HG02885 (cell line): Measurements from ENCODE around the gene C1orf53.

Source experiments
- ATAC-seq: cut with Tn5 transposase; IDR thresholded peaks from one replicate; pipeline ENCODE4 v1.9.1; 2021; ENCODE audit warnings: mild to moderate bottlenecking; ENCODE audit not compliant: unreplicated experiment, poor library complexity

Gene C1orf53

DNA sequence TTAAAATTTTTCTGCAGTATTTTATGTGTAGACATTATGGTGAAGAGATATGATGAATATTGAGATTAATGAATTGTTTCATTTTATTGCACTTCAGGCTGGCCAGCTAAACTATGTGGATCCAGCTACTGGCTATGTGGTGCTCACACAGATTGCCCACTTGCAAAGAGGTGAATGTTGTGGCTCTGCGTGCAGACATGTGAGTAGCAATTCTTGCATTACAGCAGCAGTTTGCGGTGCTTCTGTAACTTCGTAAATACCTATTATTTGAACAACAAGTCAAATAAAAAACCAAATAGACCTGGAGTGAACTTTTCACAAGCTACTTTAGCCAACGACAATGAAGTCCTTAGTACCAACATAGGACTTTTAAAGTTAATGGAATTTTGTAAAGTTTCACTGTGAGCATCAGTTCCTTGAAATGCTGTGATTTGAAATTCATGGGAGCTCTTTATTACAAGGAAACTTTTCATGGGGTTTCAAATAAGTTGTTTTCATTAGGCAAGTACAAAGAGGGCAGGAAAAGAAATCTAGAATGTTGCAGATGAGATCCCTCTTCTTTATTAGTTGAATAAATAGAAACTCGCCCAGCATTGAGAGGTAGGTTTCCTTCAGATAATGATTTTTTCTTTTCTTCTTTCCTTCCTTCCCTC lies 3.4 kb downstream of the C1orf53 start:
- ATAC-seq = no peak

DNA sequence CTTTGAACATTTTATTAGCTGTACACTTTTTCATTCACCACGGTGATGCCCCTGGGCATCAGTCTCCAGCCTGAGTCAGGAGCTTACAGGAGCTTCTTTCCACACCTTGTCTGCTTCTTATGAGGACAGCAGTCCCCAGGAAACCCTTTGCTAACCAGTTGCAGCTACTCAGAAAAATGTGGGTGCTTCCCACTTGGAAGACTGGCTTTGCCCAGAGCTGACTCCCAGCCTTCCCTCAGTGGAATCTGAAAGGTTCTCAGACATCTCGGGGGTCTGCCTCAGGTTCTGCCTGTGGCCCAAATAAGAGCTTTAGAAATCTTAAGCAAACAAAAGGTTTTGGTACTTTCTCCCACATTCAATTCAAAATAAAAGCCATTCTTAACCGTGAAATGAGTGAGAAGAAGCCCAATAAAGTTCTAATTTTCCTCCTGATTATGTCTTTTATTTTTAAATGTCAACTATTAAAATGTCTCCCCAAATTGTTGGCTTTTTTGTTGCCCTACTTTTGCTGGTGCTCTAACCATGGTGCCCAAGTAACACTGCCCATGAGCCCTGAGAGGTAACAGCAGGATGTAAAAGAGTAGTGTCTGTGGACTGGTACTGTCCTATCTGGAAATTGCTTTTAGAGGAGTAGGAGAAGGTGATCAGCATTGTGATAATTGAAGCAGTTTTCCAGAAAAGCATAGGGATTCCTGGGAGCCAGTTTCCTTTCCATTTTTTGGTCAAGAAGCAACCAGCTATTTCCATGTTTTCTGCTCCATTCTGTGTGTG lies 5.6 kb downstream of the C1orf53 start:
- no peak for ATAC-seq

- no peak for ATAC-seq
Observed at GRCh38 chr1:197908716-197909220, 6.3 kb downstream of the C1orf53 start.

DNA sequence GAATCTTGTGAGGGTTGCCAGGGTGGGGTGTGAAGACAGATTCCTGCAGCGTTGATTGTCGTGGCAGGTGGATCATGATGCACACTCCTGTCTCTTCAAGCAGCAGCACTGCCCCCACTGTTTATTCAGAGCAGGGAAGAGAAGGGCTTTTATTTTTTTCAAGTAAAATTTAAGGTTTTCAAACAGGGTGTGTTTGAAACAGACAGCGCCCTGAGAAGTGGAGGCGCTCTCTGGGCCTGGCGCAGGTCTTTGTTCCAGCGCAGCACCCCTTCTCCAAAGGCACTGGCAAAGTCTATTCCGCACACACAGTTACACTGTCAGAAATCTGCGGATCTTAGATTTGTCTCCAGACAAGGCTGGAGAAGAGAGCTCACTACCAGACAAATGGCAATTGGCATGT lies 7.0 kb downstream of the C1orf53 start:
- ATAC-seq = no peak

DNA sequence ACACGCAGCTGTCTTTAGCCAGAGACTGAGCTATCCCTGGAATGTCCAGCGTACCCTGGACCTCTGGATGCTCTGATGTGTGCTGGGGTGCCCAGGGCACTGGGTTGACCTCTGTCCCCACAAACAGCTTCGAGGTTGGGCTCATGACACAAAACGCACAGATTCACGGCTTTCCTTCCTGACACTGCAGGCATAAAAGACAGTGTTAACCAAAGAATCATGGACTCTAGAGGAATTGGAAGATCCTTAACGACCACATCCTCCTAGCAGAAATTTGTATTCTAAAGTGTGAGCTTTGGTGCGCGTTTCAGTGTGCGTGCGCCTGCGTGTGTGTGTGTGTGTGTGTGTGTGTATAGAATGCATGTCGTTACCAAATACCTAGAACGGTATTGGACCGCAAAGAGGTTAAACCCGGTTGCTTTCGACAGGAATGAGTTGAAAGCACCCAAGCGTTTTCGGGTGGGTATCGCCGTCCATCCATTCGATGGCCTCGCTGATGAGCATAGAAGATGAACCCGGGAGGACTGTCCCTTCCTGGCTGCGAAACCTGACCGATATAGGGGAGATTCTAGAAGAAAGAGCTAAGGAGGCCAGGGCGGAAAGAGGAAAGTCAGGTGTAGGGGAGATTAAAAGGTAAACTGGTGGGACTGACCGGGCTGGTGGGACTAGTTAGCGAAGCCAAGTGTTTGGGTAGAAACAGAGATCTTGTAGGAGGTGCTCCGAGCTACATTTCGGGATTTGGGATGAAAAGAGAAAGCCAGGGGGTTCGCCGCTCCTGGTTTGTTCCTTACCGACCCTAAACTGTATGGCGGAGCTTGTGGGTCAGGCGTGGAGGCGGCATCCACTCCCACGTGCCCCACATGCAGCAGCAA lies 7.9 kb downstream of the C1orf53 start:
- ATAC-seq = no peak

DNA sequence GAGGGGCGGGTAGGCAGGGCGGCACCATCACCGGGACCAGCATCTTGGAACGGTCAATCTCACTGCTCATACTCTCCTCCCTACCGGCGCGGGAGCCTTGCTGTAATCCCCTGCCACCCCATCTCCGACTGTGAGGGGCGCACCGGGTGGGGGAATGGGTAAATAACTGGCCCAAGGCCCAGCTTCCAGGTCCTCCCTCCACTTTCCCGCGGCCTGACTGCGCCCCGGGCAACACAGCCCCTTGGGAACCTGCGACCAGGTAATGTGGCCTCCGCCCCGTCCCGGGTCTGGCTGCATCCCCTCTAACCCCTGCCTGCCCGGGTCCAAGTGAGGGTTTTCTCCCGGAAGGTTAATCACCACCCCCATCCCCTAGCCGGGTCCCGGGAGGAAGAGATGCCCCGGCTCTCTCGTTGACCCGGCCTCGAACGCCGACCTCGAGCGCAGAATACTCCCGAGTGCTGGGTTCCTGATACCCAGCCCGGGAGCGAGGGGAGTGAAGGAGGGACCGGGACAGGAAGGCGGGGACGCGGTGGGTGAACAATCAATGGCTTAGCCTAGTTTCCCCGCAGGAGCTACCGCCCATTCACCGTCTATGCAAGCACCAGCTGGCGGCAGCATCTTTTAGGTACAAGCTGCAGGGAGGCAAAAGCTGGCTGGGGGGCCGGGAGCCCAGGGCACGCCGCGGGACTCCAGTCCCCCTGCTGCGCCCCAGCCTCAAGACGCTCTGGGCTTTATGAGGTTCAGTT lies 8.9 kb downstream of the C1orf53 start:
- ATAC-seq = no peak

DNA sequence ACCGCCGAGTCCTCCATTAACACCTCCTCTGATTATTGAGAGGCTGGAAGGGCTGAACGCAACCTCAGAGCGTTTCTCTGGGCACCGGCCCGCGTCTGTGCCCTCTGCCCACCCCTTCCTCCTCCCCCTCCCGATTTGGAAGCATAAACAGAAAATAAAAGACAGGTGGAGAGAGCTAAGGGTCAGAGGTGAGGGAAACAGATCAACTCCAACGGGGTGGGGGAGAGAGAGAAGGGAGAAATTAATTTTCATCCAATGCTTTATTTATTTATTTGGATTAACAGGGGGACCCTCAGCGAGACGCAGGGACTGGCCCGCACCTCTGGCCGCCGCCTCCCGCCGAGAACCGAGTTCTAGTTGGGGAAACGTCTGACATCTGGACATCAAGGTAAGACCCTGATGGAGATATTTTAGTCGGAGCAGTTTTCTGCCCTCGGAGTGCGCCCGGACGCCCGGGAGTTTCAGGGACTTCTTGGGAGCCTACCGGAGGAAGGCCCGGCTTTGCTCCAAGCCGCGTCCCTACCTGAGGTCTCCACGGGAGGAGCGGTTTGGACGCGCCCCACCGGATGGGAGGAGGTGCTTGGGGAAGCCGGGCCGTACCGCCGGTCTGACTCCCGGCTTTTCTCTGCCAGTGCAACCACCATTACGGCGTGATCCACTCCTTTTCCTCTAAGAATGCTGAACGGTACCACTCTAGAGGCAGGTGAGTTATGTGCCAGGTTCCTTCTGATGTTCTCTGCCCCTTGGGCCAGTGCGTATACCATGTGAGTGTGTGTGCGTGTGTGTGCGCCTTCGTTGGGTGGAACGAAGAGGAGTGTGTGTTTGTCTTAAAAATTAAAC lies 9.6 kb downstream of the C1orf53 start:
- ATAC-seq = no peak

DNA sequence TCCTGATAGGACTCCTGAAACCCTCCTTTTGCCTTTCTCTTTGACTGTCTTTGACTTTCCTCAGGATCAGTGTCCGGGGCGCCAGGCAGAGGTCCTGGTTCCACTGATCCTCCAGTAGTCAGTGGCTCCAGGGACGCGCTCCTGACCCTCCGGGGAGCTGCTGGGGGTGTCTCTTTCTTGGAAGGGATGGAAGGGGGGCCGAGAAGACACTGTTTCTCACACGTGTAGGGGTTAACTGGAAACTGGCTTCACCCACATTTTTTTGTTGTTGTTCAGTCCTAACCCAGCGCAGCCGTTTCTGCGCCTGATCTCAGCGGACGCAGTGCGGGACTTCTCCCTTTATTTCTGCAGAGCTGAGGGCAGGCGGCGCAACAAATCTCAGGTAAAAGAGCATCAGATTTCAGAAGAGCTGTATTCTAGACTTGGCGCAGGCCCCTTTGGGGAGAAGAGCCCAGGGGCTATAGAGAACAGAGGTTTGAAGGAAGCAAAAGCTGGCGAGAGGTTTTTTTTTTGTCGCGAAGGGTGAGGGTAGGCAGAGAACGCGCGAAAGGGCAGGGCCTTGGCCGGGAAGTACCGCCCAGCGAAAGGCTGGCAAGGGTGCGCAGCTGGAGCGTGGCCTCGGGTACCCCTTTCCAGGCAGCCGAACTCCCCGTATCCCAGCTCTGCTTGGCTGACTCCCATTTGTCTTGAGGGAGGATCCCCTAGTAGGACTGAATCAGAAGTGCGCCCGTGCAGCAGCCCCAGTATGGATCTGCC lies 10.5 kb downstream of the C1orf53 start:
- ATAC-seq = no peak

DNA sequence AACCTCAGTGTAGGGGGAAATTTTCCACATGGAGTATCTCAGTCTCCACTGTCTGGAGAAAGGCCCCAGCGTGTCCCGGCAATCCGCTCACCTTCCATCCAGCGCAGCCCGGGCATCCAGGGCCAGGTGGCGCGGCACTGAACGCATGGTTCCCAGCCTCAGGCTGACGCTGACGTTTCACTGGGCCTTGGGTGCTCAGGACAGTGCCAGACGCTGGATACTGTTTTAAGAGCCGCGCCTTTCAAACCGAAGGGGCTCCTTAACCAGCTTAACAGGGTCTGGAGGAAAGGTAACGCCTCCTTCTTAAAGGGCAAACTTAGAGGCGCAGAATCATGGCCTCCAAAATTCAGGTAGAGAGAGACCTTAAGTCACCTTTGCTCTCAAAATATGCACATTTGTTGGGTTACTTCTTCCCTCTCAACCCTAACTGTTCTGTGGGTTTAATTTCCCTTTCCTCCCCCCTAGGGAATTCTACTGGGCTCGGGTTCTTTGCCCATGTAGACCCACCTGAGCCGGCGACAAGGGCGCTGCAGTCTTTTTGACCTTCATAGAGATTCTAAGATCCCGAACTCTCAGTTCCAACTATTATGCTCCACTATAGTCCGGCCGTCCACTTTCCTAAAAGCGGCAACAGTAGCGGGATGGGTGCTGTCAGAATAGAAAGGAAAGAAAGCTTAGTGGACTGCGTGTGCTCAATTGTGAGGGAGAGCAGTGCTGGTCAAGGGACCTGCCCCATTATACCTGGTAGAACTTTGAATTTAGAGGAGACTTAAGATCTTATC lies 11.3 kb downstream of the C1orf53 start:
- no peak for ATAC-seq

DNA sequence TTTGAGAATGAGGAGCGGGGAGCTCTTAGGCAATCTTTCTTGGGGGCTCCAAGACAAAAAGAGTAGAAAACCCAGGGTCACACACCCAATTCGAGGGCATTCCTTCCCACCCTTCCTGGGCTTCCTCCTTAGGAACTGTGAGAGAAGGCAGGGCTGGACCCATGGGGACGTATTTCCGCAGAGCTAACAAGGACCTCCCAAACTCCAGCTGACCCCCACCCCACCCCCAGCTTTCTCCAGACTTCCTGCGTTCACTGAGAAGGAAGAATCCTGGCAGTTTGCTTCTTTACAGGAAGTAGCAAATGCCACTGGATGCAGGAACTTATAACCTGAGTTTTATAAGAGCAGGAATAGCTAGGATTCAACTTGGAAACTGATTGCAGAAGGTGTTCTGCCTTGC lies 12.1 kb downstream of the C1orf53 start:
- ATAC-seq = no peak

- ATAC-seq = no peak
Observed at GRCh38 chr1:197915260-197915861, 12.9 kb downstream of the C1orf53 start.

- ATAC-seq = no peak
Observed at GRCh38 chr1:197915862-197916499, 13.6 kb downstream of the C1orf53 start.

GRCh38 chr1:197916500-197916983 lies 14.1 kb downstream of the C1orf53 start:
- no peak for ATAC-seq

- ATAC-seq = no peak
Observed at GRCh38 chr1:197917805-197918651, 15.6 kb downstream of the C1orf53 start.

GRCh38 chr1:197918807-197919345 lies 16.4 kb downstream of the C1orf53 start:
- no peak for ATAC-seq
